NT2/D1 (cell line): ENCODE results near the gene ADAM29.
"Not testable (repeated sequence)": the region's sequence is repeated elsewhere in the genome, so short reads cannot be mapped to it uniquely, and the experiment has no call there.

Experiments used
- SUZ12 ChIP-seq: IDR thresholded peaks from 2 replicates; pipeline ENCODE4 v1.6.1; 2011; ENCODE audit not compliant: insufficient read length, insufficient read depth; ENCODE audit errors: extremely low read depth
- ZNF274 ChIP-seq: IDR thresholded peaks from 2 replicates; pipeline ENCODE4 v1.6.1; 2011; ENCODE audit warnings: mild to moderate bottlenecking, low read depth, low read length

DNA sequence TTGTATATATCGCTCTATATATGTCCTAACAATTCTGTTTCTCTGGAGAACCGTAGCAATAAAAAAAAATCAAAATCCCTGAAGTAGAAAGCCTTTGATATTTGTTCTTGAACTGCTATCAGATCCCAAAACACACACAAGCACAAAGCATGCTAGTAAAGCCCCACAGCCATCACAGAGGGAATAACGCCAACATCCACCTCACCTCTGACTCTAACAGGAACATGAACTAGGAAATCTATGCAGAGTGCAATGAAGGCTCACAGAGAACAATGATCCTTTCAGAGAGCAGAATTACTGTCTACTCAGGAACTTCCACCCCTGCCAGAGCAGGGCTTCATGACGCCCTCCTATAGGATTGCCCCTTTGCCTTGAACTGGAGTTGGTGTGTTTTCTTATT is 45.0 kb upstream of the ADAM29 start:
- TF ChIP-seq ZNF274, SUZ12: not testable (repeated sequence)
